HepG2 (cell line): ENCODE measurements around the gene CDK5RAP1. TPM values are rescaled to one million over a fixed set of nuclear protein-coding genes. Genes with fewer than 3 reads are reported as not detected.

ENCODE experiments used
- ATAC-seq: fragments of 200-7000 bp; cut with Tn5 transposase; 3 replicates; pipeline ENCODE4 v1.9.1; 2020; ENCODE audit warnings: mild to moderate bottlenecking, moderate library complexity
- BruUV-seq: library from RNA; stranded (reverse); fragments of 400-500 nt; replicated peaks from 2 replicates; lab custom pipeline; 2021; lab: Mats Ljungman, UMichigan
- CTCF ChIA-PET: fragments of 300-600 bp; formaldehyde crosslinking; extraction: SDS; loops from one replicate; lab custom pipeline; 2021; ENCODE audit warnings: low total read pairs, inconsistent platforms, low intra/inter-chr PET ratio; lab: Yijun Ruan, JAX
- POLR2A ChIA-PET: fragments of 350-600 bp; sonication (Branson Sonifier 250); formaldehyde crosslinking; loops from one replicate; lab custom pipeline; 2020; ENCODE audit warnings: antibody characterized with exemption, inconsistent platforms; lab: Yijun Ruan, JAX
- DNase-seq: peaks from one replicate; pipeline ENCODE4 v3.0.0-alpha.2; 2015; ENCODE audit warnings: low spot score
- FAIRE-seq: peaks from 3 replicates; lab custom pipeline; 2011; peaks lifted over from hg19 to GRCh38; lab: Jason Lieb, UNC
- H2AFZ ChIP-seq: one replicate; pipeline ENCODE4 v1.6.1; 2011; ENCODE audit warnings: low read length, inconsistent platforms
- H3K27ac ChIP-seq: fragments of 300-600 bp; 3 replicates; pipeline ENCODE4 v1.8.0; 2011; ENCODE audit warnings: mixed run types, mild to moderate bottlenecking, mixed read lengths, low read length, inconsistent platforms; ENCODE audit not compliant: insufficient read depth; ENCODE audit errors: extremely low read length
- H3K27me3 ChIP-seq, 2 experiments: fragments of 200-600 bp in 1 of 2; 2 replicates in 1 of 2; 3 replicates in 1 of 2; pipeline versions ENCODE4 v1.6.0 to v1.8.0; 2011; ENCODE audit warnings: low read length in 2 of 2, mild to moderate bottlenecking in 2 of 2, moderate library complexity in 2 of 2, inconsistent platforms in 1 of 2; ENCODE audit not compliant: insufficient read depth in 2 of 2, control insufficient read depth in 1 of 2
- H3K36me3 ChIP-seq, 2 experiments: fragments of 200-600 bp in 1 of 2; replicated peaks in 1 of 2; 2 replicates in 1 of 2; 3 replicates in 1 of 2; pipeline versions ENCODE4 v1.5.1 to v1.8.0; 2011; ENCODE audit warnings: low read length in 2 of 2, inconsistent platforms in 1 of 2; ENCODE audit not compliant: insufficient read depth in 2 of 2, control insufficient read depth in 1 of 2
- H3K4me1 ChIP-seq: 2 replicates; pipeline ENCODE4 v1.5.1; 2012; ENCODE audit warnings: low read length, inconsistent platforms; ENCODE audit not compliant: insufficient read depth
- H3K4me2 ChIP-seq: 2 replicates; pipeline ENCODE4 v1.6.0; 2011; ENCODE audit warnings: low read depth, low read length, inconsistent platforms
- H3K4me3 ChIP-seq, 3 experiments: fragments of 200-600 bp in 1 of 3; sonication (generic), shearing (Covaris generic) in 1 of 3; replicated peaks in 1 of 3; 2 replicates each; pipeline ENCODE4 v1.5.1; 2011 to 2016; ENCODE audit warnings: low read length in 3 of 3, inconsistent platforms in 2 of 3, low read depth in 2 of 3, mild to moderate bottlenecking in 2 of 3, control low read depth in 1 of 3, mixed read lengths in 1 of 3; ENCODE audit not compliant: insufficient read depth in 1 of 3
- H3K79me2 ChIP-seq: one replicate; pipeline ENCODE4 v1.6.1; 2011; ENCODE audit warnings: low read length, inconsistent platforms; ENCODE audit not compliant: insufficient read depth
- H3K9ac ChIP-seq: 2 replicates; pipeline ENCODE4 v1.6.0; 2011; ENCODE audit warnings: mild to moderate bottlenecking, low read depth, low read length, inconsistent platforms; ENCODE audit not compliant: insufficient read depth
- H3K9me3 ChIP-seq: 2 replicates; pipeline ENCODE4 v1.5.1; 2012; ENCODE audit warnings: mild to moderate bottlenecking, low read length
- H4K20me1 ChIP-seq: 2 replicates; pipeline ENCODE4 v1.6.0; 2011; ENCODE audit warnings: inconsistent platforms, mild to moderate bottlenecking, low read length, moderate library complexity; ENCODE audit not compliant: insufficient read depth
- JUND ChIP-seq: sonication (generic); formaldehyde crosslinking; IDR thresholded peaks from 2 replicates; pipeline ENCODE4 v1.8.0; 2022; ENCODE audit warnings: mild to moderate bottlenecking, missing genetic modification reagents
- RBM39 ChIP-seq: fragments of 200-400 bp; formaldehyde crosslinking; IDR thresholded peaks from one replicate; pipeline ENCODE4 v1.6.1; 2018; ENCODE audit warnings: antibody characterized with exemption, mild to moderate bottlenecking, low read depth, low read length; ENCODE audit not compliant: poor library complexity, severe bottlenecking
- ZBTB37 ChIP-seq: sonication (generic); formaldehyde crosslinking; IDR thresholded peaks from 2 replicates; pipeline ENCODE4 v1.4.0; 2020; ENCODE audit warnings: mild to moderate bottlenecking, missing genetic modification reagents
- ZNF281 ChIP-seq: sonication (generic); formaldehyde crosslinking; IDR thresholded peaks from 2 replicates; pipeline ENCODE4 v1.4.0; 2020; ENCODE audit warnings: missing genetic modification reagents, borderline replicate concordance
- ZNF800 ChIP-seq: sonication (generic); formaldehyde crosslinking; IDR thresholded peaks from 2 replicates; pipeline ENCODE4 v1.4.0; 2020; ENCODE audit warnings: missing genetic modification reagents
- ZSCAN29 ChIP-seq: sonication (generic); formaldehyde crosslinking; conservative IDR thresholded peaks from 2 replicates; pipeline ENCODE4 v1.4.0; 2020; ENCODE audit warnings: mild to moderate bottlenecking, missing genetic modification reagents
- WGBS: methylation state at CpG from one replicate; pipeline ENCODE4 v1.1.6; 2017; ENCODE audit warnings: low lambda C conversion rate; 5-methylcytosine and 5-hydroxymethylcytosine counted together
- in situ Hi-C: cut with HindIII; loops from 2 replicates; pipeline ENCODE4 v1.10.0; 2017; ENCODE audit warnings: low pct_unique_long_range_greater_than_20kb; ENCODE audit not compliant: extremely low pct_ligation_motif_present
- intact Hi-C: fragments of 100-400 bp; cut with micrococcal nuclease; formaldehyde crosslinking; loops from one replicate; pipeline ENCODE4 v1.10.0; 2022; ENCODE audit not compliant: unreplicated experiment
- polyA plus RNA-seq, 8 experiments: library from polyadenylated mRNA; depleted of rRNA in 3 of 8; stranded (reverse) in 7 of 8; unstranded in 1 of 8; fragments of >200 nt; fragmentation: Illumina TruSeq in 4 of 8; extraction: Trizol in 4 of 8; gene quantifications; 2 replicates each; pipeline versions ENCODE4 v1.2.1 to v1.2.3, GENCODE V29; 2011 to 2016; ENCODE audit warnings: low read depth in 4 of 8, missing spikeins in 1 of 8, mixed read lengths in 1 of 8; ENCODE audit not compliant: insufficient read depth in 1 of 8
- total RNA-seq, 5 experiments: library from RNA; depleted of rRNA; stranded (reverse); fragments of >200 nt; fragmentation: Illumina TruSeq; extraction: Trizol; gene quantifications; 2 replicates each; pipeline ENCODE4 v1.2.3, GENCODE V29; 2016; ENCODE audit warnings: low read depth in 1 of 5

CDK5RAP1 gene
- total and polyA plus RNA-seq, 2 of the 13 experiments (the other 11 are each of a cell fraction or from before 2014, with no cell fraction given): 53.6 to 98.2 TPM

GRCh38 chr20:33386673-33387072 is 14.6 kb downstream of the CDK5RAP1 start:
- H3K9me3 ChIP-seq: no peaks in the 10 kb centered on the region
- H2AFZ ChIP-seq: no peak overlapping the region
- H3K36me3 ChIP-seq: peaks cover 31 to 61% of the 10 kb centered on the region in 2 experiments
- 97% methylated on average over 1 of the region's 1 CpG for WGBS
- CTCF ChIA-PET: no interaction called here
- in situ Hi-C loops: no loop called here
- H3K4me3 ChIP-seq: no peak overlapping the region
- no peaks in the 10 kb centered on the region for H3K79me2 ChIP-seq
- no peak overlapping the region for H3K9ac ChIP-seq
- FAIRE-seq (no peak), ATAC-seq (no peak), DNase-seq (no peak)
- no TSS peak for BruUV-seq
- no peaks in the 10 kb centered on the region for H3K4me1 ChIP-seq
- TF ChIP-seq ZNF800 (CRISPR knock-in tag) (no peak), RBM39 (no peak), ZSCAN29 (CRISPR knock-in tag) (no peak), JUND (CRISPR knock-in tag) (no peak), ZNF281 (no peak), ZBTB37 (CRISPR knock-in tag) (no peak)
- no peaks in the 10 kb centered on the region for H4K20me1 ChIP-seq
- no peak overlapping the region for H3K27ac ChIP-seq
- no peak overlapping the region for H3K4me2 ChIP-seq
- POLR2A ChIA-PET: interaction anchor here (1.5 kb wide), 1 partner anchor 13 kb away, joined by 4 read pairs; no protein-coding TSS in a partner anchor
- intact Hi-C loops: no loop called here
- H3K27me3 ChIP-seq: no peaks in the 10 kb centered on the region
